Measurements from ENCODE around the gene HBE1.
"Not testable (repeated sequence)": the region's sequence is repeated elsewhere in the genome, so short reads cannot be mapped to it uniquely, and the experiment has no call there.

Gene HBE1

GRCh38 chr11:5252192-5252918 lies 17.4 kb downstream of the HBE1 start:
- no peak for DNase-seq

GRCh38 chr11:5251746-5252145 lies 18.0 kb downstream of the HBE1 start:
- no peak for DNase-seq

- no peak for DNase-seq
Observed at GRCh38 chr11:5250543-5251204, 19.1 kb downstream of the HBE1 start.

- not testable (repeated sequence) for DNase-seq
Observed at GRCh38 chr11:5249807-5250396, 19.8 kb downstream of the HBE1 start, which contains the start of gene HBG1. HBG1 (minus strand) TSS chr11:5249857; CDS start chr11:5249804, 53 bp downstream.

- not testable (repeated sequence) for DNase-seq
Observed at GRCh38 chr11:5248498-5248897, 21.2 kb downstream of the HBE1 start.

GRCh38 chr11:5247472-5248192 lies 22.1 kb downstream of the HBE1 start:
- DNase-seq: no peak

- no peak for DNase-seq
Observed at GRCh38 chr11:5246772-5247471, 22.8 kb downstream of the HBE1 start.

- no peak for DNase-seq
Observed at GRCh38 chr11:5245155-5245554, 24.6 kb downstream of the HBE1 start.

GRCh38 chr11:5243816-5244180 lies 25.9 kb downstream of the HBE1 start:
- no peak for DNase-seq

GRCh38 chr11:5242933-5243815 lies 26.6 kb downstream of the HBE1 start:
- DNase-seq: no peak

GRCh38 chr11:5242208-5242607 lies 27.5 kb downstream of the HBE1 start:
- no peak for DNase-seq

GRCh38 chr11:5241458-5241857 lies 28.3 kb downstream of the HBE1 start:
- no peak for DNase-seq

GRCh38 chr11:5240458-5240857 lies 29.3 kb downstream of the HBE1 start:
- DNase-seq: no peak

GRCh38 chr11:5240056-5240455 lies 29.7 kb downstream of the HBE1 start:
- DNase-seq: no peak

GRCh38 chr11:5239046-5239445 lies 30.7 kb downstream of the HBE1 start:
- DNase-seq: no peak

GRCh38 chr11:5238486-5238885 lies 31.3 kb downstream of the HBE1 start:
- no peak for DNase-seq

GRCh38 chr11:5237420-5237819 lies 32.3 kb downstream of the HBE1 start:
- DNase-seq: no peak

- no peak for DNase-seq
Observed at GRCh38 chr11:5235364-5236095, 34.2 kb downstream of the HBE1 start.

- DNase-seq: no peak
Observed at GRCh38 chr11:5234381-5234834, 35.3 kb downstream of the HBE1 start, which contains the start of gene HBD. HBD (minus strand) TSS chr11:5234483; CDS start chr11:5234433, 50 bp downstream.

GRCh38 chr11:5233307-5233706 lies 36.4 kb downstream of the HBE1 start:
- DNase-seq: no peak

GRCh38 chr11:5232821-5233220 lies 36.9 kb downstream of the HBE1 start:
- DNase-seq: no peak

Measured in hippocampal formation (tissue), 2 donors.